ENCODE results near the gene SDCBP2.

SDCBP2 gene

GRCh38 chr20:1296117-1296610 lies 32.8 kb downstream of the SDCBP2 start:
- no peak for DNase-seq (ENCODE audit: low spot score)

GRCh38 chr20:1295276-1295930 lies 33.5 kb downstream of the SDCBP2 start:
- DNase-seq (ENCODE audit: low spot score): no peak

GRCh38 chr20:1294497-1294896 lies 34.4 kb downstream of the SDCBP2 start:
- no peak for DNase-seq (ENCODE audit: low spot score)

GRCh38 chr20:1293641-1294379 lies 35.1 kb downstream of the SDCBP2 start:
- DNase-seq (ENCODE audit: low spot score): no peak

- no peak for DNase-seq (ENCODE audit: low spot score)
These were observed 36.3 kb downstream of the SDCBP2 start for GRCh38 chr20:1292620-1293019.

GRCh38 chr20:1291191-1291741 lies 37.7 kb downstream of the SDCBP2 start:
- no peak for DNase-seq (ENCODE audit: low spot score)

- no peak for DNase-seq (ENCODE audit: low spot score)
These were observed 41.0 kb downstream of the SDCBP2 start for GRCh38 chr20:1287787-1288569.

GRCh38 chr20:1287306-1287705 lies 41.6 kb downstream of the SDCBP2 start:
- DNase-seq (ENCODE audit: low spot score): no peak

GRCh38 chr20:1286267-1287024 lies 42.5 kb downstream of the SDCBP2 start:
- DNase-seq (ENCODE audit: low spot score): no peak

GRCh38 chr20:1283522-1284510 lies 45.1 kb downstream of the SDCBP2 start:
- DNase-seq (ENCODE audit: low spot score): no peak

- DNase-seq (ENCODE audit: low spot score): no peak
These were observed 46.0 kb downstream of the SDCBP2 start for GRCh38 chr20:1282966-1283365.

- DNase-seq (ENCODE audit: low spot score): no peak
These were observed 47.5 kb downstream of the SDCBP2 start for GRCh38 chr20:1281279-1282057.

GRCh38 chr20:1280195-1281102 lies 48.5 kb downstream of the SDCBP2 start:
- no peak for DNase-seq (ENCODE audit: low spot score)

GRCh38 chr20:1278993-1279392 lies 49.9 kb downstream of the SDCBP2 start:
- no peak for DNase-seq (ENCODE audit: low spot score)

GRCh38 chr20:1277529-1278322 lies 51.2 kb downstream of the SDCBP2 start:
- DNase-seq (ENCODE audit: low spot score): no peak

- DNase-seq (ENCODE audit: low spot score): no peak
These were observed 53.0 kb downstream of the SDCBP2 start for GRCh38 chr20:1275919-1276318.

GRCh38 chr20:1274485-1275311 lies 54.2 kb downstream of the SDCBP2 start:
- DNase-seq (ENCODE audit: low spot score): no peak

Measured in pons (tissue), 1 donor.